Measurements from ENCODE around the gene PRODH. TPM values are rescaled to one million over a fixed set of nuclear protein-coding genes. Genes with fewer than 3 reads are reported as not detected.
"Not testable (repeated sequence)": the region's sequence is repeated elsewhere in the genome, so short reads cannot be mapped to it uniquely, and the experiment has no call there.

The PRODH gene
- polyA plus RNA-seq, 3 donors: not detected

GRCh38 chr22:18905540-18906409, 30.3 kb downstream of the PRODH start, which contains the start of gene DGCR6:
DGCR6 (plus strand) TSS chr22:18906320; CDS start chr22:18906375, 55 bp downstream.
- H3K9me3 ChIP-seq (replicated peaks in 1 of 2; ENCODE audit: control insufficient read depth in 1 of 2, insufficient read depth in 1 of 2, low read length in 2 of 2): no peaks in the 10 kb centered on the region
- WGBS (ENCODE audit: insufficient coverage): no CpG with 5 or more reads among the region's 77 CpGs
- no peaks in the 10 kb centered on the region for H3K4me1 ChIP-seq (ENCODE audit: control insufficient read depth in 1 of 2, insufficient read depth in 2 of 2, low read length in 2 of 2)
- Mint-ChIP-seq H3K27ac (no peak within 1 kb of the TSS), H3K27me3 (ENCODE audit: low read depth in 3 of 3) (no peaks in the 10 kb centered on the region), H3K9me3 (no peaks in the 10 kb centered on the region), H3K4me1 (no peaks in the 10 kb centered on the region), H3K36me3 (no peaks in the 10 kb centered on the region), H3K4me3 (no peak within 1 kb of the TSS)
- DNase-seq: no peak
- H4K20me1 ChIP-seq (ENCODE audit: insufficient read depth, low read length): no peaks in the 10 kb centered on the region
- H3K27me3 ChIP-seq (ENCODE audit: control insufficient read depth in 2 of 2, insufficient read depth in 2 of 2, low read length in 2 of 2): no peaks in the 10 kb centered on the region
- intact Hi-C loops (cut with micrococcal nuclease): no loop called here
- H3K27ac ChIP-seq (ENCODE audit: low read depth in 1 of 2, low read length in 2 of 2): no peak within 1 kb of the TSS
- H3K9ac ChIP-seq (ENCODE audit: insufficient read depth, low read length, poor library complexity, severe bottlenecking): no peak within 1 kb of the TSS
- no peaks in the 10 kb centered on the region for H3K79me2 ChIP-seq (ENCODE audit: insufficient read depth, low read length)
- H3K36me3 ChIP-seq (replicated peaks in 1 of 2; ENCODE audit: control insufficient read depth in 1 of 2, insufficient read depth in 2 of 2, low read length in 2 of 2): no peaks in the 10 kb centered on the region
- no peak within 1 kb of the TSS for H3K4me2 ChIP-seq (replicated peaks; ENCODE audit: extremely low read depth, low read length, poor library complexity, severe bottlenecking)
- TF ChIP-seq CTCF (IDR thresholded peaks at IDR 0.05): no peak
- no peak within 1 kb of the TSS for H3K4me3 ChIP-seq (replicated peaks in 1 of 3; ENCODE audit: low read depth in 2 of 3, low read length in 3 of 3)
- H2AFZ ChIP-seq (ENCODE audit: insufficient read depth, low read depth, low read length, poor library complexity, severe bottlenecking): no peak within 1 kb of the TSS

- H3K4me2 ChIP-seq (replicated peaks; ENCODE audit: extremely low read depth, low read length, poor library complexity, severe bottlenecking); H3K9me3 ChIP-seq (replicated peaks in 1 of 2; ENCODE audit: control insufficient read depth in 1 of 2, insufficient read depth in 1 of 2, low read length in 2 of 2); intact Hi-C loops (cut with micrococcal nuclease); H3K4me1 ChIP-seq (ENCODE audit: control insufficient read depth in 1 of 2, insufficient read depth in 2 of 2, low read length in 2 of 2); H3K27ac Mint-ChIP-seq; H3K4me3 Mint-ChIP-seq; H3K36me3 Mint-ChIP-seq; DNase-seq; H3K36me3 ChIP-seq (replicated peaks in 1 of 2; ENCODE audit: control insufficient read depth in 1 of 2, insufficient read depth in 2 of 2, low read length in 2 of 2); H3K27ac ChIP-seq (ENCODE audit: low read depth in 1 of 2, low read length in 2 of 2); H3K4me1 Mint-ChIP-seq; H2AFZ ChIP-seq (ENCODE audit: insufficient read depth, low read depth, low read length, poor library complexity, severe bottlenecking); H3K27me3 ChIP-seq (ENCODE audit: control insufficient read depth in 2 of 2, insufficient read depth in 2 of 2, low read length in 2 of 2); H4K20me1 ChIP-seq (ENCODE audit: insufficient read depth, low read length); H3K9ac ChIP-seq (ENCODE audit: insufficient read depth, low read length, poor library complexity, severe bottlenecking); H3K79me2 ChIP-seq (ENCODE audit: insufficient read depth, low read length); H3K9me3 Mint-ChIP-seq; H3K4me3 ChIP-seq (replicated peaks in 1 of 3; ENCODE audit: low read depth in 2 of 3, low read length in 3 of 3); H3K27me3 Mint-ChIP-seq (ENCODE audit: low read depth in 3 of 3): not testable (repeated sequence)
- no CpG with 5 or more reads among the region's 7 CpGs for WGBS (ENCODE audit: insufficient coverage)
Measured at GRCh38 chr22:18896037-18896657, 39.9 kb downstream of the PRODH start.

- H3K27ac ChIP-seq (ENCODE audit: low read depth in 1 of 2, low read length in 2 of 2); H3K27me3 Mint-ChIP-seq (ENCODE audit: low read depth in 3 of 3); H3K9ac ChIP-seq (ENCODE audit: insufficient read depth, low read length, poor library complexity, severe bottlenecking); H3K4me1 ChIP-seq (ENCODE audit: control insufficient read depth in 1 of 2, insufficient read depth in 2 of 2, low read length in 2 of 2); H4K20me1 ChIP-seq (ENCODE audit: insufficient read depth, low read length); H3K79me2 ChIP-seq (ENCODE audit: insufficient read depth, low read length); H3K9me3 ChIP-seq (replicated peaks in 1 of 2; ENCODE audit: control insufficient read depth in 1 of 2, insufficient read depth in 1 of 2, low read length in 2 of 2); H3K27me3 ChIP-seq (ENCODE audit: control insufficient read depth in 2 of 2, insufficient read depth in 2 of 2, low read length in 2 of 2); H3K4me2 ChIP-seq (replicated peaks; ENCODE audit: extremely low read depth, low read length, poor library complexity, severe bottlenecking); H3K9me3 Mint-ChIP-seq; H3K36me3 Mint-ChIP-seq; H3K4me1 Mint-ChIP-seq; H3K4me3 Mint-ChIP-seq; H3K36me3 ChIP-seq (replicated peaks in 1 of 2; ENCODE audit: control insufficient read depth in 1 of 2, insufficient read depth in 2 of 2, low read length in 2 of 2); H2AFZ ChIP-seq (ENCODE audit: insufficient read depth, low read depth, low read length, poor library complexity, severe bottlenecking); H3K27ac Mint-ChIP-seq; H3K4me3 ChIP-seq (replicated peaks in 1 of 3; ENCODE audit: low read depth in 2 of 3, low read length in 3 of 3); intact Hi-C loops (cut with micrococcal nuclease); DNase-seq: not testable (repeated sequence)
- WGBS (ENCODE audit: insufficient coverage): no CpG with 5 or more reads among the region's 4 CpGs
Measured at GRCh38 chr22:18893775-18894174, 42.3 kb downstream of the PRODH start.

Data from CD14-positive monocyte (primary cell).